Breast epithelium (tissue), 4 donors: ENCODE results near the gene CLNK. TPM values are rescaled to one million over a fixed set of nuclear protein-coding genes. Genes with fewer than 3 reads are reported as not detected.

Experiments
- DNase-seq, 2 donors: peaks; one replicate each; pipeline ENCODE4 v3.0.0-alpha.2; 2019; ENCODE audit warnings: low spot score in 2 of 2
- H3K27ac ChIP-seq, 2 donors: fragments of 200-600 bp; sonication (generic) in 1 of 2; one replicate each; pipeline ENCODE4 v1.5.1; 2016 to 2019; ENCODE audit warnings: mild to moderate bottlenecking in 1 of 2
- H3K27me3 ChIP-seq, 2 donors: fragments of 200-600 bp; sonication (generic) in 1 of 2; one replicate each; pipeline versions ENCODE4 v1.5.1 to v1.6.0; 2017 to 2019; ENCODE audit warnings: control low read depth in 1 of 2, mild to moderate bottlenecking in 1 of 2
- H3K36me3 ChIP-seq: fragments of 200-600 bp; one replicate; pipeline ENCODE4 v1.5.1; 2019
- H3K4me1 ChIP-seq, 2 donors: fragments of 200-600 bp; sonication (generic); one replicate each; pipeline ENCODE4 v1.5.1; 2016 to 2019; ENCODE audit warnings: control low read depth in 1 of 2
- H3K4me3 ChIP-seq, 3 donors: fragments of 200-600 bp; sonication (generic); 1 replicate in 2 of 3; 2 replicates in 1 of 3; pipeline ENCODE4 v1.5.1; 2016 to 2019; ENCODE audit warnings: mild to moderate bottlenecking in 3 of 3, moderate library complexity in 2 of 3
- H3K9me3 ChIP-seq, 2 donors: fragments of 200-600 bp; sonication (generic) in 1 of 2; one replicate each; pipeline ENCODE4 v1.5.1; 2016 to 2019; ENCODE audit warnings: control low read depth in 1 of 2
- POLR2A ChIP-seq: fragments of 450-650 bp; IDR thresholded peaks from one replicate; pipeline ENCODE4 v1.6.1; 2016; ENCODE audit warnings: antibody characterized with exemption, mild to moderate bottlenecking, moderate library complexity
- POLR2AphosphoS5 ChIP-seq, 3 donors: sonication (generic); formaldehyde crosslinking; IDR thresholded peaks; one replicate each; pipeline ENCODE4 v1.6.1; 2017; ENCODE audit warnings: antibody characterized with exemption in 3 of 3
- intact Hi-C: fragments of 100-400 bp; cut with DNase I; formaldehyde crosslinking; loops from one replicate; pipeline ENCODE4 v1.15.1; 2023; ENCODE audit warnings: low total_unique reads
- total RNA-seq, 3 donors: library from RNA; depleted of rRNA; stranded (reverse); fragments of >200 nt; gene quantifications; one replicate each; pipeline ENCODE4 v1.1.0, GENCODE V29; 2016
- TF ChIP-seq, protein P1 (sequence below), 3 donors: fragments of 450-650 bp; IDR thresholded peaks; one replicate each; pipeline ENCODE4 v1.5.1; 2016 to 2017; ENCODE audit warnings: antibody characterized with exemption in 3 of 3, mild to moderate bottlenecking in 3 of 3, moderate library complexity in 3 of 3

The CLNK gene
- total RNA-seq, 3 donors from 2014 or later: under 0.01 TPM; not detected in 2

- no peaks in the 10 kb centered on the region for H3K36me3 ChIP-seq
- TF ChIP-seq, protein P1, sequence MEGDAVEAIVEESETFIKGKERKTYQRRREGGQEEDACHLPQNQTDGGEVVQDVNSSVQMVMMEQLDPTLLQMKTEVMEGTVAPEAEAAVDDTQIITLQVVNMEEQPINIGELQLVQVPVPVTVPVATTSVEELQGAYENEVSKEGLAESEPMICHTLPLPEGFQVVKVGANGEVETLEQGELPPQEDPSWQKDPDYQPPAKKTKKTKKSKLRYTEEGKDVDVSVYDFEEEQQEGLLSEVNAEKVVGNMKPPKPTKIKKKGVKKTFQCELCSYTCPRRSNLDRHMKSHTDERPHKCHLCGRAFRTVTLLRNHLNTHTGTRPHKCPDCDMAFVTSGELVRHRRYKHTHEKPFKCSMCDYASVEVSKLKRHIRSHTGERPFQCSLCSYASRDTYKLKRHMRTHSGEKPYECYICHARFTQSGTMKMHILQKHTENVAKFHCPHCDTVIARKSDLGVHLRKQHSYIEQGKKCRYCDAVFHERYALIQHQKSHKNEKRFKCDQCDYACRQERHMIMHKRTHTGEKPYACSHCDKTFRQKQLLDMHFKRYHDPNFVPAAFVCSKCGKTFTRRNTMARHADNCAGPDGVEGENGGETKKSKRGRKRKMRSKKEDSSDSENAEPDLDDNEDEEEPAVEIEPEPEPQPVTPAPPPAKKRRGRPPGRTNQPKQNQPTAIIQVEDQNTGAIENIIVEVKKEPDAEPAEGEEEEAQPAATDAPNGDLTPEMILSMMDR (IDR thresholded peaks at IDR 0.05): no peak
- TF ChIP-seq POLR2A (no peak), POLR2AphosphoS5 (IDR thresholded peaks at IDR 0.05) (no peak)
- intact Hi-C loops: no loop called here
- H3K4me3 ChIP-seq: no peak overlapping the region
- peaks cover 0 to 6% of the 10 kb centered on the region in 2 donors for H3K9me3 ChIP-seq
- DNase-seq: no peak
- H3K27me3 ChIP-seq: no peaks in the 10 kb centered on the region
- H3K27ac ChIP-seq: no peak overlapping the region
- no peaks in the 10 kb centered on the region for H3K4me1 ChIP-seq
Observed at GRCh38 chr4:10715696-10716095, 31.1 kb upstream of the CLNK start.

- TF ChIP-seq POLR2A (no peak), POLR2AphosphoS5 (IDR thresholded peaks at IDR 0.05) (no peak)
- TF ChIP-seq, protein P1 (IDR thresholded peaks at IDR 0.05): no peak
- Histone ChIP-seq H3K4me3 (no peak overlapping the region), H3K27ac (no peak overlapping the region), H3K36me3 (no peaks in the 10 kb centered on the region), H3K9me3 (peaks cover 0 to 6% of the 10 kb centered on the region in 2 donors), H3K4me1 (no peaks in the 10 kb centered on the region), H3K27me3 (no peaks in the 10 kb centered on the region)
- no peak for DNase-seq
- intact Hi-C loops: no loop called here
Observed at GRCh38 chr4:10715135-10715534, 30.6 kb upstream of the CLNK start.

DNA sequence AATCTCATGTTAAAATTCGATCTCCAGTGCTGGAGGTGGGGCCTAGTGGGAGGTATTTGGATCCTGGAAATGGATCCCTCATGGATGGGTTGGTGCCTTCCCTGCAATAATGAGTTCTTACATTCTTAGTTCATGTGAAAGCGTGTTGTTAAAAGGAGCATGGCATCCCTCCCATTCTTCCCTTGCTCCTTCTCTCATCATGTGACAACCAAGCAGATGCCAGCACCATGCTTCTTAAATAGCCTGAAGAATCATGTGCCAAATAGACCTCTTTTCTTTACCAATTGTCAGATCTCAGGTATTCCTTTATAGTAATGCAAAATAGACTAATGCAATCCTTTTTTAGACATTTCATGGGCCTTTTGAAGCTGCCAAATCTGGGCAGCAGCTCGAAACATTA is 29.0 kb upstream of the CLNK start:
- H3K9me3 ChIP-seq: peaks cover 0 to 6% of the 10 kb centered on the region in 2 donors
- DNase-seq: no peak
- TF ChIP-seq POLR2A: no peak
- no peak for TF ChIP-seq POLR2AphosphoS5 (IDR thresholded peaks at IDR 0.05)
- TF ChIP-seq, protein P1 (IDR thresholded peaks at IDR 0.05): no peak
- no peaks in the 10 kb centered on the region for H3K4me1 ChIP-seq
- no peak overlapping the region for H3K4me3 ChIP-seq
- no peaks in the 10 kb centered on the region for H3K36me3 ChIP-seq
- no peaks in the 10 kb centered on the region for H3K27me3 ChIP-seq
- H3K27ac ChIP-seq: peak overlapping the region in 1 of 2 donors; percentile 38
- intact Hi-C loops: no loop called here

DNA sequence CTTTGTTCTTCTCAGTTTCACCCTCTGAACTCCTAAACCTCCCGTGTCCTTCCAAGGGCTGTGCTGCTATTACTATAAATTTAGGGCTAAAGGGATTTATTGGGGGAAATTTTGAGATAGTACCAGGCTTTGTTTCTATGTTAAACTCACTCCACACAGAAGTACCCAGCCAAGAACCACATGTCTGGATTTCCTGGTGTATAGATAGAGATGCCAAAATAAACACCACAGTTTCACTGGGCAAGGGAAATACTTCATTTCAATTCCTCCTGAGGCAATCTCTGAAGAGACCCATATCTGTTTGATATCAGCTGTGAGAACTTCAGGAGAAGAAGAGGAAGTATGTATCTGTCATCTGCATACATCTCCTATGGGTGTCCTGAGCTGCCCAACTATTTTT is 21.7 kb upstream of the CLNK start:
- DNase-seq: no peak
- no peaks in the 10 kb centered on the region for H3K9me3 ChIP-seq
- intact Hi-C loops: no loop called here
- H3K4me3 ChIP-seq: no peak overlapping the region
- no peaks in the 10 kb centered on the region for H3K36me3 ChIP-seq
- TF ChIP-seq, protein P1 (IDR thresholded peaks at IDR 0.05): no peak
- TF ChIP-seq POLR2AphosphoS5 (IDR thresholded peaks at IDR 0.05) (no peak), POLR2A (no peak)
- H3K4me1 ChIP-seq: peaks cover 0 to 5% of the 10 kb centered on the region in 2 donors
- no peaks in the 10 kb centered on the region for H3K27me3 ChIP-seq
- H3K27ac ChIP-seq: no peak overlapping the region

DNA sequence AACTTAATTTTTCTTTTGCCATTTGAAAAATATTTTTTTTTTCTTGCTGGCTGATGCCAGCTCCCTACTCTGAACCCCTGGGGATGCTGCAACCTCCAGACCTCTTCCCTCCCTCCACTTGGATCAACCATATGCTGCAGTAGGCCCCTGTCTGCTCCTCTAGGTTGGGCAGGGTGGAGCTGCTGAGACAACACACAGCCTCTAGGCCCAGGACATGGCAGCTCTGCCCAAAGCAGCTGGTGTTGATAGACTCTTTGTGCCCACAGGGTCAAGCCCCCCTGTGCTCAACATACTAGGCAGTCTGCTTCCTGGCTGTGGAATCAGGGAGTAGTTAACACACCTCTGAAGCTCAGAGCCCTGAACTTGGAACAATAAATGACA is 19.9 kb upstream of the CLNK start:
- H3K4me1 ChIP-seq: peaks cover 0 to 5% of the 10 kb centered on the region in 2 donors
- no peak overlapping the region for H3K4me3 ChIP-seq
- TF ChIP-seq, protein P1 (IDR thresholded peaks at IDR 0.05): no peak
- TF ChIP-seq POLR2AphosphoS5 (IDR thresholded peaks at IDR 0.05): no peak
- no peak for TF ChIP-seq POLR2A
- H3K9me3 ChIP-seq: no peaks in the 10 kb centered on the region
- no peak for DNase-seq
- no peak overlapping the region for H3K27ac ChIP-seq
- H3K27me3 ChIP-seq: no peaks in the 10 kb centered on the region
- no peaks in the 10 kb centered on the region for H3K36me3 ChIP-seq
- intact Hi-C loops: no loop called here
